ENCODE measurements around the gene LILRB3. TPM values are rescaled to one million over a fixed set of nuclear protein-coding genes. Genes with fewer than 3 reads are reported as not detected.

The LILRB3 gene
- total and polyA plus RNA-seq, 12 donors, result 0.22 to 56.2 (median 10.9) TPM

DNA sequence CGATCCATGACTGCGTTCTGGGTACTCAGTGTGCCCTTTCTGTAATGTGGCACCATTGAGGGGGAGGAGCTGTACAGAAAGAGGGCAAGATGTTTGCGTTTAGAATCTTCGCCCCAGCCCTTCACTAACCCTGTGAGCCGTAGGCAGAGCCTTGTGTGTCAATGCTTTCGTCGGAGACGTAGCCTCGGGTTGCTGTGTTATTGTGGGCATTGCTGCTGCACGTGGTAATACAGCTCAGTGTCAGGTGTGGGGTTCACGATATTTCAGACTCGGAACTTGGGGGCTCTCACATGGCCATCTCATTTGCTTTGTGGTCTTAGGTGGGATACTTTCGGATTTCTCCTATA, 16.0 kb downstream of the LILRB3 start:
- 79 to 88% (median 82%) methylated on average over 11 to 13 of the region's 13 CpGs for WGBS, 4 donors
- peaks cover 0 to 65% of the 10 kb centered on the region in 2 donors for H3K36me3 ChIP-seq (replicated peaks in 1 of 2)
- TF ChIP-seq POLR2A (IDR thresholded peaks at IDR 0.05), result no peak
- TF ChIP-seq, protein P1, sequence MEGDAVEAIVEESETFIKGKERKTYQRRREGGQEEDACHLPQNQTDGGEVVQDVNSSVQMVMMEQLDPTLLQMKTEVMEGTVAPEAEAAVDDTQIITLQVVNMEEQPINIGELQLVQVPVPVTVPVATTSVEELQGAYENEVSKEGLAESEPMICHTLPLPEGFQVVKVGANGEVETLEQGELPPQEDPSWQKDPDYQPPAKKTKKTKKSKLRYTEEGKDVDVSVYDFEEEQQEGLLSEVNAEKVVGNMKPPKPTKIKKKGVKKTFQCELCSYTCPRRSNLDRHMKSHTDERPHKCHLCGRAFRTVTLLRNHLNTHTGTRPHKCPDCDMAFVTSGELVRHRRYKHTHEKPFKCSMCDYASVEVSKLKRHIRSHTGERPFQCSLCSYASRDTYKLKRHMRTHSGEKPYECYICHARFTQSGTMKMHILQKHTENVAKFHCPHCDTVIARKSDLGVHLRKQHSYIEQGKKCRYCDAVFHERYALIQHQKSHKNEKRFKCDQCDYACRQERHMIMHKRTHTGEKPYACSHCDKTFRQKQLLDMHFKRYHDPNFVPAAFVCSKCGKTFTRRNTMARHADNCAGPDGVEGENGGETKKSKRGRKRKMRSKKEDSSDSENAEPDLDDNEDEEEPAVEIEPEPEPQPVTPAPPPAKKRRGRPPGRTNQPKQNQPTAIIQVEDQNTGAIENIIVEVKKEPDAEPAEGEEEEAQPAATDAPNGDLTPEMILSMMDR (IDR thresholded peaks at IDR 0.05), result no peak
- intact Hi-C loops (cut with DNase I), result no loop called here
- peak overlapping the region; percentile 76 to 100 (median 90) for H3K27ac ChIP-seq
- no peak overlapping the region for H3K4me3 ChIP-seq
- peaks cover 57 to 88% of the 10 kb centered on the region in 2 donors for H3K4me1 ChIP-seq (replicated peaks in 1 of 2)
- DNase-seq, result no peak
- no peaks in the 10 kb centered on the region for H3K27me3 ChIP-seq
- H3K9me3 ChIP-seq (replicated peaks in 1 of 3), result no peaks in the 10 kb centered on the region

DNA sequence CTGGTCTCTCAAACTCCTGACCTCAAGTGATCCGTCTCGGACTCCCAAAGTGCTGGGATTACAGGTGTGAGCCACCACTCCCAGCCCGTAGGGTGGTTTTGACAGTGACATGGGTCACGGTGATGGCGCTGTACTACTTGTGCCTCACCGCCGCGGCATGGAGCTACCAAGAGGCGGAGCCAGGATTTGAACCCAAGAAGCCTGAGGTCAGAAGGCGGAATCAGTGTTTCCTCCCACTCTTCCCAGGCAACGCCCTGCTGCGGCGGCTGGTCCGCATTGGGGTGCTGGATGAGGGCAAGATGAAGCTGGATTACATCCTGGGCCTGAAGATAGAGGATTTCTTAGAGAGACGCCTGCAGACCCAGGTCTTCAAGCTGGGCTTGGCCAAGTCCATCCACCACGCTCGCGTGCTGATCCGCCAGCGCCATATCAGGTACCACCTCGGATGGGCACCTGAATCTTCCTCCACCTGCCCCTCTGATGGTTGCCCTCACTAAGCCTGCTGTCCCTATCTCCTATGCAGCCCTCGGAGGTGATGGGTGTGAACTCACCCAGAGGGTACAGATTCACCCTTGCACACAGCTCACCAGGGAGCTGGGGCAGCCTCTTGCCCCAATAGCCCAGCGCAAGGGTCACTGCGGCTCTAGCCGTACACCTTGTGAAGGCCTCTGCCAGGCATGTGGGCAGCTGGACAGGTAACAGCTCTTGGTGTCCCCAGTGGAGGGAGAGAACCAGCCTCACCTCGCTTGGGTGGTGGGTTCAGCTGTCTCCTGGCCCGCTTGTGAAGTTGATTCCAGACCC, 16.6 kb downstream of the LILRB3 start:
- no peak for TF ChIP-seq POLR2A (IDR thresholded peaks at IDR 0.05)
- TF ChIP-seq, protein P1 (IDR thresholded peaks at IDR 0.05), result no peak
- intact Hi-C loops (cut with DNase I), result no loop called here
- Histone ChIP-seq H3K4me3 (no peak overlapping the region), H3K36me3 (replicated peaks in 1 of 2) (peaks cover 0 to 71% of the 10 kb centered on the region in 2 donors), H3K9me3 (replicated peaks in 1 of 3) (no peaks in the 10 kb centered on the region), H3K27ac (peak overlapping the region in 4 of 5 donors; percentile 76 to 100 (median 90)), H3K4me1 (replicated peaks in 1 of 2) (peaks cover 61 to 93% of the 10 kb centered on the region in 2 donors), H3K27me3 (no peaks in the 10 kb centered on the region)
- WGBS, 4 donors, result 83 to 90% (median 86%) methylated on average over 6 to 27 of the region's 27 CpGs
- peak in 2 of 7 donors; percentile 22 to 48 for DNase-seq

DNA sequence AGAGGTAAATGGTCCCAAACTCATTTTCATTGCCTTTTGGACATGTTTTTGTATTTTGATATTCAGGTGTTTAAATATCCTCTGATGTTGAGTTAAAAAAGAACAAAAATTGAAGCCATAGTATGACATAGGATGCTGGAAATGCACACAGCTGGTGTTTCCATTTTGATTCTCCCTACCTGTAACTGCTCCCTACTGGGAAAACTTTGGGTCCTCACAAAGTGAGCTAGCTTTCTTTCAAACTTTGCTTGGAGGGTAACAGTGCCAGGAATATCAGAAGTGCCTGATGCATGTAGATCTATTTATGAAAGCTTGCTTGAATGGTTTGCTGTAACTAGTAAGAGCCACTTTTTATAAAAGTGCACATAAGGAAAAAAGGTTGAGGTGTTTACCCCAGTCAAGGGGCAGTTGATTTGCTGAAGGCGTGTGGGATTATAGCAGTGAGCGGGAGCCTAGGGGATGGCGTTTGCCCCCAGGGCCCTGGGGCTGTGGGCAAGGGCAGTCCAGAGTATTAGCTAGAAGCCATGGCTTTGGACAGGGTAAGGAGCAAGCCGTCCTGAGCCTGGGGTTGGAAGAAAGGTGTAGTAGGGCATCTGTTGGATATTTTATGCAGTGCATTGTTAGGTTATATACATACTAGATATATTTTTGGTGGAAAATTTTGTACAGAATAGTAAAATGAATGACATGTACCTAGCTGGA, 17.9 kb downstream of the LILRB3 start:
- no peak for DNase-seq
- H3K9me3 ChIP-seq (replicated peaks in 1 of 3), result no peaks in the 10 kb centered on the region
- H3K27ac ChIP-seq, result peak overlapping the region in 3 of 5 donors; percentile 33 to 100 (median 95)
- WGBS, 4 donors, result 75 to 84% (median 80%) methylated on average over 4 of the region's 4 CpGs
- H3K27me3 ChIP-seq, result no peaks in the 10 kb centered on the region
- H3K36me3 ChIP-seq (replicated peaks in 1 of 2), result peaks cover 0 to 71% of the 10 kb centered on the region in 2 donors
- intact Hi-C loops (cut with DNase I), result no loop called here
- H3K4me1 ChIP-seq (replicated peaks in 1 of 2), result peaks cover 56 to 86% of the 10 kb centered on the region in 2 donors
- H3K4me3 ChIP-seq, result no peak overlapping the region
- no peak for TF ChIP-seq POLR2A (IDR thresholded peaks at IDR 0.05)
- TF ChIP-seq, protein P1 (IDR thresholded peaks at IDR 0.05), result no peak

DNA sequence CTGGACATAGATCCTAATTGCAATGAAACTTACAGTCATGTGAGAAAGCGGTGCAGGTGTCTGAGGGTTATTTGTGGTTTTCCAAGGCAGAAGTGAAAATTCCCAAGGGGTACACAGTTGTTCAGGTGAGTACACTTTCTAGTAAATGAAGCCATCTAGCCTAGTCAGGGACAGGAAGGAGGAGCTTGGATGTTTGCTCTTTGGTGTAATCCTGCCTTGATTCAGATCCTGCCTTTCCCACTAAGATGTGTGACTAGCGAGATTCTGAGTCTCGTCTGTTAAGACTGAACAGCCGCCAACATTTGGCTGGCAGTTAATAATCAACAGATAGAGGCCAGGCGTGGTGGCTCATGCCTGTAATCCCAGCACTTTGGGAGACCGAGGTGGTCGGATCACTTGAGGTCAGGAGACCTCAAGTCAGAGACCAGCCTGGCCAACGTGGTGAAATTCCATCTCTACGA, 19.6 kb downstream of the LILRB3 start:
- TF ChIP-seq POLR2A (IDR thresholded peaks at IDR 0.05), result no peak
- Histone ChIP-seq H3K9me3 (replicated peaks in 1 of 3) (no peaks in the 10 kb centered on the region), H3K4me3 (peak overlapping the region in 1 of 4 donors; percentile 83), H3K27me3 (no peaks in the 10 kb centered on the region), H3K27ac (peak overlapping the region in 3 of 5 donors; percentile 20 to 97 (median 95)), H3K4me1 (replicated peaks in 1 of 2) (peaks cover 39 to 71% of the 10 kb centered on the region in 2 donors), H3K36me3 (replicated peaks in 1 of 2) (peaks cover 0 to 68% of the 10 kb centered on the region in 2 donors)
- intact Hi-C loops (cut with DNase I), result no loop called here
- 50 to 67% (median 59%) methylated on average over 7 to 9 of the region's 9 CpGs for WGBS, 4 donors
- DNase-seq, result peak in 1 of 7 donors; percentile 54

Measured in adrenal gland (tissue), 12 donors.